SH-SY5Y (cell line): Measurements from ENCODE around the gene FGD4.

Source experiments
- GATA2 ChIP-seq: IDR thresholded peaks from 2 replicates; pipeline ENCODE4 v1.6.1; 2011; ENCODE audit warnings: mild to moderate bottlenecking, low read depth, low read length
- GATA3 ChIP-seq: IDR thresholded peaks from 2 replicates; pipeline ENCODE4 v1.6.1; 2011; ENCODE audit warnings: low read depth, mild to moderate bottlenecking, low read length, moderate library complexity

GRCh38 chr12:32490801-32491200 is 91.4 kb downstream of the FGD4 start:
- no peak for TF ChIP-seq GATA2
- no peak for TF ChIP-seq GATA3
